Neural progenitor cell (in vitro differentiated cells): ENCODE measurements around the gene TEAD1.

ENCODE experiments used
- EZH2phosphoT487 ChIP-seq: fragments of 200-600 bp; sonication (generic); IDR thresholded peaks from 2 replicates; pipeline ENCODE4 v1.6.1; 2017; ENCODE audit warnings: antibody characterized with exemption
- TF ChIP-seq, protein P1 (sequence below): fragments of 200-600 bp; sonication (generic); IDR thresholded peaks from 2 replicates; pipeline ENCODE4 v1.5.1; 2017; ENCODE audit warnings: antibody characterized with exemption, mild to moderate bottlenecking

DNA sequence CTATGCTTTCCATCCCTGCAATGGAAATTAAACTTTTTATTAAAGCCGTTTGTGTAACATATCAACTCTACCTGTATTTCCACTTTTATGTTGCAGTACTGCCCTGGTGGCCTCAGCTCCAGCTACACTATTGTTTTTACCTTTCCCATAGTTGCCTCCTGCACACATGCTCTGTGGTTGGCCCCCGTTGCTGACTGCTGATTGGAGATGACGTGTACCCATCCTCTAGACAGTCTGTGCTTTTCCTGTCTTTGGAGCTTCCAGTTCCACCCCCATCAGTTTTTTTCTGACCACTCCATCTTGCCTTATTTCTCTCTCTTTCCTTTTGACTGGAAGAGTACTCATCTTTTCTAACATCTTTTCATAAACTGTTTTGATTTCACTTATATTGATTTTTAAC is 123.8 kb downstream of the TEAD1 start:
- TF ChIP-seq, protein P1, sequence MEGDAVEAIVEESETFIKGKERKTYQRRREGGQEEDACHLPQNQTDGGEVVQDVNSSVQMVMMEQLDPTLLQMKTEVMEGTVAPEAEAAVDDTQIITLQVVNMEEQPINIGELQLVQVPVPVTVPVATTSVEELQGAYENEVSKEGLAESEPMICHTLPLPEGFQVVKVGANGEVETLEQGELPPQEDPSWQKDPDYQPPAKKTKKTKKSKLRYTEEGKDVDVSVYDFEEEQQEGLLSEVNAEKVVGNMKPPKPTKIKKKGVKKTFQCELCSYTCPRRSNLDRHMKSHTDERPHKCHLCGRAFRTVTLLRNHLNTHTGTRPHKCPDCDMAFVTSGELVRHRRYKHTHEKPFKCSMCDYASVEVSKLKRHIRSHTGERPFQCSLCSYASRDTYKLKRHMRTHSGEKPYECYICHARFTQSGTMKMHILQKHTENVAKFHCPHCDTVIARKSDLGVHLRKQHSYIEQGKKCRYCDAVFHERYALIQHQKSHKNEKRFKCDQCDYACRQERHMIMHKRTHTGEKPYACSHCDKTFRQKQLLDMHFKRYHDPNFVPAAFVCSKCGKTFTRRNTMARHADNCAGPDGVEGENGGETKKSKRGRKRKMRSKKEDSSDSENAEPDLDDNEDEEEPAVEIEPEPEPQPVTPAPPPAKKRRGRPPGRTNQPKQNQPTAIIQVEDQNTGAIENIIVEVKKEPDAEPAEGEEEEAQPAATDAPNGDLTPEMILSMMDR: no peak
- TF ChIP-seq EZH2phosphoT487: no peak
